GF-D8 (cell line): ENCODE data around the gene E2F4.

Experiments
- DNase-seq: peaks from one replicate; lab custom pipeline; 2025; lab: John Stamatoyannopoulos, UW

The E2F4 gene

GRCh38 chr16:67173808-67174705 lies 17.9 kb upstream of the E2F4 start:
- peak; percentile 56 for DNase-seq

GRCh38 chr16:67174706-67175231 lies 17.2 kb upstream of the E2F4 start:
- no peak for DNase-seq

- no peak for DNase-seq
Observed at GRCh38 chr16:67176662-67177061, 15.3 kb upstream of the E2F4 start.

- no peak for DNase-seq
Observed at GRCh38 chr16:67177743-67178699, 13.9 kb upstream of the E2F4 start.

GRCh38 chr16:67179421-67180080 lies 12.4 kb upstream of the E2F4 start:
- no peak for DNase-seq

GRCh38 chr16:67180166-67180565 lies 11.8 kb upstream of the E2F4 start:
- no peak for DNase-seq

- no peak for DNase-seq
Observed at GRCh38 chr16:67181346-67181745, 10.6 kb upstream of the E2F4 start.

- DNase-seq, result no peak
Observed at GRCh38 chr16:67182288-67182687, 9.7 kb upstream of the E2F4 start.

- no peak for DNase-seq
Observed at GRCh38 chr16:67183284-67183626, 8.7 kb upstream of the E2F4 start.

- DNase-seq, result peak; percentile 97
Observed at GRCh38 chr16:67183627-67184452, 8.1 kb upstream of the E2F4 start, which contains the start of gene MATCAP1. TSS of gene MATCAP1 (minus strand) at chr16:67183963. CDS start at chr16:67180610, 3,353 bp downstream.

GRCh38 chr16:67184453-67184994 lies 7.4 kb upstream of the E2F4 start:
- no peak for DNase-seq

GRCh38 chr16:67184995-67185650 lies 6.8 kb upstream of the E2F4 start:
- DNase-seq, result peak; percentile 34

GRCh38 chr16:67185651-67186134 lies 6.3 kb upstream of the E2F4 start:
- DNase-seq, result no peak

GRCh38 chr16:67186550-67186950 lies 5.4 kb upstream of the E2F4 start:
- no peak for DNase-seq

- no peak for DNase-seq
Observed at GRCh38 chr16:67187175-67187890, 4.6 kb upstream of the E2F4 start.

GRCh38 chr16:67188323-67188722 lies 3.6 kb upstream of the E2F4 start:
- no peak for DNase-seq

GRCh38 chr16:67188798-67189197 lies 3.2 kb upstream of the E2F4 start:
- no peak for DNase-seq

- no peak for DNase-seq
Observed at GRCh38 chr16:67190041-67190440, 1.9 kb upstream of the E2F4 start, which contains the start of gene EXOC3L1. TSS of gene EXOC3L1 (minus strand) at chr16:67190136. CDS start at chr16:67189676, 460 bp downstream.
